Neutrophil (primary cell): ENCODE data around the gene P2RY2.
"Not testable (repeated sequence)": the region's sequence is repeated elsewhere in the genome, so short reads cannot be mapped to it uniquely, and the experiment has no call there.

Source experiments
- H3K27ac ChIP-seq: fragments of 200-600 bp; sonication (generic); 2 replicates; pipeline ENCODE4 v1.5.1; 2016; ENCODE audit warnings: mild to moderate bottlenecking, moderate library complexity
- H3K27me3 ChIP-seq: fragments of 200-600 bp; sonication (generic); 2 replicates; pipeline ENCODE4 v1.6.0; 2016; ENCODE audit warnings: mild to moderate bottlenecking
- H3K36me3 ChIP-seq: fragments of 200-600 bp; sonication (generic); 2 replicates; pipeline ENCODE4 v1.5.1; 2017
- H3K4me1 ChIP-seq, 2 experiments: fragments of 200-600 bp in 1 of 2; sonication (generic) in 1 of 2; 1 replicate in 1 of 2; 2 replicates in 1 of 2; pipeline versions ENCODE4 v1.5.1 to v1.6.1; 2013 to 2016; ENCODE audit warnings: low read depth in 1 of 2, low read length in 1 of 2, mild to moderate bottlenecking in 1 of 2, moderate library complexity in 1 of 2; ENCODE audit not compliant: control insufficient read depth in 1 of 2, insufficient read depth in 1 of 2
- H3K4me3 ChIP-seq, 2 experiments: fragments of 200-600 bp in 1 of 2; sonication (generic) in 1 of 2; 1 replicate in 1 of 2; 2 replicates in 1 of 2; pipeline ENCODE4 v1.5.1; 2013 to 2016; ENCODE audit warnings: low read depth in 1 of 2, low read length in 1 of 2, mild to moderate bottlenecking in 1 of 2, moderate library complexity in 1 of 2
- H3K9me3 ChIP-seq: fragments of 200-600 bp; sonication (generic); 2 replicates; pipeline ENCODE4 v1.5.1; 2016
- CTCF ChIP-seq: fragments of 200-600 bp; sonication (generic); IDR thresholded peaks from 2 replicates; pipeline ENCODE4 v1.5.1; 2016; ENCODE audit warnings: antibody characterized with exemption

The P2RY2 gene

GRCh38 chr11:73229896-73230875, 12.1 kb downstream of the P2RY2 start:
- H3K4me1 ChIP-seq = no peaks in the 10 kb centered on the region
- no peak for TF ChIP-seq CTCF
- peaks cover 59% of the 10 kb centered on the region for H3K36me3 ChIP-seq
- no peak overlapping the region for H3K4me3 ChIP-seq
- no peaks in the 10 kb centered on the region for H3K27me3 ChIP-seq
- H3K9me3 ChIP-seq = no peaks in the 10 kb centered on the region
- no peak overlapping the region for H3K27ac ChIP-seq

GRCh38 chr11:73230931-73231330, 12.8 kb downstream of the P2RY2 start:
- Histone ChIP-seq H3K4me3 (no peak overlapping the region), H3K27ac (no peak overlapping the region), H3K27me3 (no peaks in the 10 kb centered on the region), H3K4me1 (no peaks in the 10 kb centered on the region), H3K36me3 (peaks cover 66% of the 10 kb centered on the region), H3K9me3 (no peaks in the 10 kb centered on the region)
- no peak for TF ChIP-seq CTCF

- H3K36me3 ChIP-seq = peaks cover 70% of the 10 kb centered on the region
- not testable (repeated sequence) for H3K4me3 ChIP-seq, H3K9me3 ChIP-seq, H3K4me1 ChIP-seq, H3K27me3 ChIP-seq, H3K27ac ChIP-seq
These were observed 14.4 kb downstream of the P2RY2 start for GRCh38 chr11:73232487-73232886.

- Histone ChIP-seq H3K27me3 (no peaks in the 10 kb centered on the region), H3K27ac (no peak overlapping the region), H3K4me1 (no peaks in the 10 kb centered on the region), H3K4me3 (no peak overlapping the region), H3K9me3 (no peaks in the 10 kb centered on the region), H3K36me3 (peaks cover 68% of the 10 kb centered on the region)
- TF ChIP-seq CTCF = no peak
These were observed 15.1 kb downstream of the P2RY2 start for GRCh38 chr11:73233211-73233610.

- peaks cover 67% of the 10 kb centered on the region for H3K36me3 ChIP-seq
- H3K27me3 ChIP-seq = no peaks in the 10 kb centered on the region
- H3K9me3 ChIP-seq = no peaks in the 10 kb centered on the region
- H3K4me3 ChIP-seq = no peak overlapping the region
- TF ChIP-seq CTCF = no peak
- H3K4me1 ChIP-seq = no peaks in the 10 kb centered on the region
- no peak overlapping the region for H3K27ac ChIP-seq
These were observed 15.8 kb downstream of the P2RY2 start for GRCh38 chr11:73233692-73234470.
